Hepatic stellate cell (primary cell): ENCODE results near the gene AADACL4.
"Not testable (repeated sequence)": the region's sequence is repeated elsewhere in the genome, so short reads cannot be mapped to it uniquely, and the experiment has no call there.

ENCODE experiments used
- DNase-seq: peaks from one replicate; pipeline ENCODE4 v3.0.0; 2011; ENCODE audit warnings: low spot score

Gene AADACL4

DNA sequence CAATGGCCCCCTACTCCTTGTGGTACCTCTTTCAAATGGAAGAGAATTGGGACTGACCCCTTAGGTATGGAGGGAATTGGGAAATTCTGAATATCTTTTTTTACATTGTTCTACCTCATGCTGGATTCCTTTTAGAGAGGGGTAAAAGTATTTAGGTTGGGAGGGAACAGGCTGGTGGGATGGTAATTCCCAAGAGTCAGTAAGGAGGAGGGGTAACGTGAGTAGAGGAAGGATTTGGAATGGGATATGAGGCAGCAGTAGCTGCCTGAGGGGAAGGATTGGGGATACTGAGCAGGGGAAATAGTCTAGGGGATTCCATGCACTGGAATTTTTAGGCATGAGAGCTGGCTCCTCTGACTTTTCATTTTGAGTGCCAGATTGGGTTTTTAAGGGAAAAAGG is 68.2 kb downstream of the AADACL4 start:
- DNase-seq: no peak

DNA sequence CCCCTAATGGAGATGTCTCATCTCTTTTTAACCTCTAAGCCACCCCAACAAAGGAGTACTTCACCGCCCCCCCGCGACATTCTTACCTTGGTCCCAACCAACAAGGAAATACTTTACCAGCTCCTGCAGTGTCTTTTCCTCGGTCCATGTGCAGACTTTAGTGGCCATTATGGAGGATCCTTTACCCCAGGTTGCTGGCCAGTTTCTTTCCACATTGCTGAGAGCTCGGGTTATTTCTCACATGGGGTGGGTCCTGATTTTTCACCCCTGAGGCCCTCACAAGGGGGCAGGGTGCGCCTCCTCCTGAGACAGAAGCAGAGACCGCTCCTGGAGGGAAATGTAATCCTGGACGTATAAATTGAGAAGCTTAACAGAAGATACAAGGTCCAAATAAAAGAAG is 69.0 kb downstream of the AADACL4 start:
- no peak for DNase-seq

DNA sequence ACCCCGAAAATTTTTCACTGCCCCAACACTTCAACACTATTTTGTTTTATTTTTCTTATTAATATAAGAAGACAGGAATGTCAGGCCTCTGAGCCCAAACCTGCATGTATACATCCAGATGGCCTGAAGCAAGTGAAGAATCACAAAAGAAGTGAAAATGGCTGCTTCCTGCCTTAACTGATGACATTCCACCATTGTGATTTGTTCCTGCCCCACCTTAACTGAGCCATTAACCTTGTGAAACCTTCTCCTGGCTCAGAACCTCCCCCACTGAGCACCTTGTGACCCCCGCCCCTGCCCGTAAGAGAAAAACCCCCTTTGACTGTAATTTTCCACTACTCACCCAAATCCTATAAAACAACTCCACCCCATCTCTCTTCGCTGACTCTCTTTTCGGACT is 69.8 kb downstream of the AADACL4 start:
- not testable (repeated sequence) for DNase-seq

DNA sequence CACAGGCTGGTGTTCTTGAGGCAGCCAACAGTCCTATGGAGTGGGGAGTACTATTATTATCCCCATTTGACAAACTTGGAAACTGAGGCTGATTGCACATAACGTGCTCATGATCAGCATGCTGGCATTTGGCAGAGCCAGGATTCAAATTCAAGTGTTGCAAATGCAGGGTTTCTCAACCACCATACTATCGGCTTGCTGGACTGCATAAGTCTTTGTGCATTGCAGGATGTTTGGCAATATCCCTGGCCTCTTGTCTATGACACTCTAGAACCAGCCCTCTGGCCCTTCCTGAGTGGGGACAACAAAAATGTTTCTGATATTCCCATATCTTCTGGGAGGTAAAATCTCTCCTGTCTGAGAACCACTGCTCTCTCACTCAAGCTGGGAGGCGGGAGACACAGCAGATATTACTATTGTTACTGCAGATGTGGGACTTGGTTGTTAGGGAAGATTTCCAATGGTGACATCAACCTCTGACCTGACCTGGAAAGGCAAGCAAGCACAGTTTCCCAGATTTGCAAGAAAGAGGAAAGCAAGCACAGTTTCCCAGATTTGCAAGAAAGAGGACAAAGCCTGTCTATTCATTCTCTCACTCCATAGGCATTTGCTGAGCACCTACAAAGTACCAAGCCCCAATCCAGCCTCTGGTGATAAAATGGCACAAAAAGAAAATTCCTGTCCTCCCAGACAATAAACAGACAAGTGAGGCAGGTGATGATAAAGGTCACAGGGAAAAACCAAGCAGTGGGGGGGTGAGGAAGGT is 71.0 kb downstream of the AADACL4 start:
- DNase-seq: no peak

DNA sequence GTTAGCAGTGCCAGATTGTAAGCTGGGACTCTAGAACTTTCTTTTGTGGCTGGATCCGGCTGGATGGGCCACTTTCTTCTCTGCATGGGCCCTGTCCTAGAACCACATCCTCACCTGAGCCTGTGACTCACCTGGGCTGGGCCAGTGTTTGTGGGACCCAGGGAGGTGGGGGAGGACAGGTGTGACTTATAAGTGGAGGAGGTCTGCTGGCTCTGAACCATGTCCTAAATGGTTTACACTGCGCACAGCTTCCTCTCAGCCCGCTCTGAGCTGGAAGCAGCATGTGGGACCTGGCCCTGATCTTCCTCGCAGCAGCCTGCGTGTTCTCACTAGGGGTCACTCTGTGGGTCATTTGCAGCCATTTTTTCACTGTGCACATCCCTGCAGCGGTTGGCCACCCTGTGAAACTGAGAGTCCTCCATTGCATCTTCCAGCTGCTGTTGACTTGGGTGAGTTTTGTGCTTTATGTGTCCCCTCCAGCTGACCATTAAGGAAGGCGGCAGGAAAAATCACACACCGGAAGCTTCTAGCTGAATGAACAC is 72.1 kb downstream of the AADACL4 start, which contains the start of gene AADACL3:
Gene AADACL3 (plus strand): TSS at position 215 of the 542 bp plus-strand sequence. CDS start 67 bp downstream, at position 282.
- no peak for DNase-seq
